Hepatocyte (in vitro differentiated cells): ENCODE data around the gene PAEP.

ENCODE experiments used
- CTCF ChIP-seq: fragments of 200-600 bp; sonication (generic); IDR thresholded peaks from 2 replicates; pipeline ENCODE4 v1.5.1; 2016; ENCODE audit warnings: antibody characterized with exemption, mild to moderate bottlenecking; ENCODE audit not compliant: poor library complexity
- EZH2 ChIP-seq: fragments of 200-600 bp; sonication (generic); IDR thresholded peaks from 2 replicates; pipeline ENCODE4 v1.6.1; 2016; ENCODE audit warnings: antibody characterized with exemption, mild to moderate bottlenecking, borderline replicate concordance
- EZH2phosphoT487 ChIP-seq: fragments of 200-600 bp; sonication (generic); IDR thresholded peaks from one replicate; pipeline ENCODE4 v1.6.1; 2018; ENCODE audit warnings: antibody characterized with exemption, mild to moderate bottlenecking, low read depth, moderate library complexity; ENCODE audit not compliant: unreplicated experiment, severe bottlenecking

GRCh38 chr9:135601988-135602387 is 40.4 kb downstream of the PAEP start:
- TF ChIP-seq EZH2, result no peak
- TF ChIP-seq CTCF, result no peak
- no peak for TF ChIP-seq EZH2phosphoT487
